ENCODE results near the gene KBTBD2.
"Not testable (repeated sequence)": the region's sequence is repeated elsewhere in the genome, so short reads cannot be mapped to it uniquely, and the experiment has no call there.

The KBTBD2 gene

DNA sequence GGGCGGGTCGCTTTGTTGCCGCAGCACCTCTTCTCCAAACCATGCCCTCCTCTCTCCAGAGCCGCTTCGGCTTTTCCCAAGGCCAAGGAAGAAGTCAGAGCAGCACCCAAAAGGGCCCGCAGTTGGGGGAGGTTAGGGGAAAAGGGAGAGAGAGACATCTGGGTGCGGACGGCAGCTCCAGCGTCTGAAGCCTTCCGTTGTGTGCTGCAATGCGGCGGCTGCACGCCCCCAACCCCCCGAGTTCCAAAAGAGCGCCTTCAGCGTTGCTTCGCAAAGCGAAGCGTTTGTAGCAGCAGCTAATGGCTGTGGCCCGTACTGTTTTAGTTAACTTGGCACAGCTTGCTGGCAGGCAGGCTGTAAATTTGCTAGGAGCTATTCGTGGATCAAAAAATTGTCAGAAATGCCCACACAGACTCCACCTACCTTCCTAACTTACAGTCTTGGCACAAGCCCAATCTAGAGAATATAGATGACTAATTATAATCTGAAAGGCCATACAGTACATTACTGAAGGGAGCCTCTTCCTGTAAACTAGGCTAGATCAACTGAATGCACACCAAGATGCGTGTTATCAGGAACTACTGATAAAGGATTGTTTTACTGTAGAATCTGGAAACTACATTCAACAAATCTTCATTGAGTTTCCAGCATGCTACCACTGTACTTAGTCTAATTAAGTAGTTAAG is 1.1 kb upstream of the KBTBD2 start:
- DNase-seq = peak; percentile 23 to 80 (median 52)

DNA sequence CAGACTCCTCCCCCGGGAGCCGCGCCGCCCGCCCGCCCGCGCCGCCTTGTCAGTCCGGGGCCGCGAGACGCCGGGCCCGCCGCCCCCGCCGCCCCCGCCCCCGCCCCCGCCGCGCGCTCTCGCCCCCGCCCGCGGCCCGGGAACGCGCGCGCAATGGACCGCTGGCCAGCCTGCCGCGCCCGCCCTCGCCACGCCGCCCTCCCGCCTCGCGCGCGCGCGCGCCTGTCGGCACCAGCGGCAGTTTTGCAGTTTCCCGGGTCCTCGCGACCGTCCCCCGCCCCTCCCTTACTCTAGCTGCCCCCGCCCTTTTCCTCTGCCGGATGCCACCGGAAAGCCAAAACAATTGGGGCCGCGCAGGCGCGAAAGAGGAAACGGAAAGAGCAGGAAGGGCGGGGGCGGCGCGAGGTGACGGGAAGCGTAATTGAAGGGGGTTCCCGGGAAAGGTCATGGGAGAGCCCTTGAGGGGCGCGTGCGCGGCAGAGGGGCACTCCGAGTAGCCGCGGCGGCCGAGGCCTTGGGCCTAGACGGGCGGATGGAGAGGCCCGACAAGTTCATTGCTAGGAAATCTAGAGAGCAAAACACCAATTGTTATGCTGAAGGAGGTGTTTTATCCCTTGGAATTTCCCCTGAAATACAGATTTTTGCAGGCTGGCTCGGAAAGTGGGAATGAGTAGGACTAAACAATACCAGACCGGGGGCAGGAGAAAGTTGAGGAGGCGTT is 400 bp upstream of the KBTBD2 start:
- DNase-seq = peak; percentile 94 to 98 (median 96)

DNA sequence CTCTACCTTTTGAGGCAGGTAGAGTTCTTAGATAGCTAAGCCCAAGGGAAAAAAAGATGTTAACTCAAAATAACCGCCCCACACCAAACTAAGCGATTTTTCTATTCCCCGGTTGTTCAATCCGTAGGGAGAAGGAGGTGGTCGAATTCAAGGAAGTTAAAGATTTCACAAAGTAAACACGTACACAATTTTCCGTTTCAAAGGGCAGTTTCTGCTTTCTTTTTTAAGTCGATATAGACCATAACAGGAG is 842 bp downstream of the KBTBD2 start:
- no peak for DNase-seq

DNA sequence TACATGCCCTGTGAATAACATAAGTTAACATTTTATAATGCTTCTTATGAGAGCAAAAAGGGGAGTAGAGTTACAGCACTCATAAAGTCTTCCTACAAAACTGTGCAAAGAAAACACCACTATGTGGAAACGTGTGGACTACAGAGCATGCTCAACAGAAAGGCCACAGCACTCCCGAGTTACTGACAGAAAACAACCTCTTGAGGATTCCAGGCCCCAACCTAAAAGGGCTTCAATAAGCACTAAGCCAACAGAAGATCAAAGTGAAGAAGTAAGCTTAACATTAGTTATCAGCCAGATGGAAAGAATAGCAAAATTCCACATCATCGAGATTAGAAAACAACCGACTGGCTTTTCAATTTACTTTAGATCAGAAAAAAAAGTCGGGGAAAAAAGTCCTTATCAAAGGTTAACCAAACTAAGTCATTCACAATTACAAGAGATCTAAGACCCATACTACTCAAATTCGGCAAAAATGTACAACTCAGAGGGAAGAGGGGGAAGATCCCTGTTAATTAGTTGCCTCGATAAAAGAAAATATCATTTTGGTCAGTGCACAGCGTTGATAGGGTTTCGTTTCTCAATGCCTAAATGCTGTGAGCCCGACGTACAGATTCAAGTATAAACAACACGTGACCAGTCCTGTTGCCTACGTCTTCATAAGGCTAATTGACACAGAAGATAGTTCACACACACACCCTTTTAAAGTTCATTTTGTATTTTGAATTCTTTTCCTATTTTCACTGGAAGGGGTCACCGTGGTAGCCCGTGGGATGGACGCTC is 1.4 kb downstream of the KBTBD2 start:
- peak; percentile 22 to 78 (median 48) for DNase-seq

DNA sequence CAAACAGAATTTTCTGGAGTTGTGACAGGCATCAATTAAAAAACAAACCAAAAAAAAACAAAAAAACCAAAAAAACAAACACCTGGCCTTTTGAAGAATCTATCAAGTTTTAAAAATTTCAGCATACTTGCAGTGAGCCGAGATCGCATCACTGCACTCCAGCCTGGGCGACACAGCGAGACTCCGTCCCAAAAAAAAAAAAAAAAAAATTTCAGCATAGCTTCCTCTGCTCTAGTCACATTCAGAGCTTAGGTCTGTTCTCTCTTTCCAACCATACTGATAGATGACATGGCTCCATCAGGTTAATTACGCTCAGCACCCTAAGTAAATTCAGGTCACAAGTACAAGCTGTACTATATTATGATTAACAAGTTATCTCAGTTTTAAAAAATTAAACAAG is 3.1 kb downstream of the KBTBD2 start:
- DNase-seq = no peak

DNA sequence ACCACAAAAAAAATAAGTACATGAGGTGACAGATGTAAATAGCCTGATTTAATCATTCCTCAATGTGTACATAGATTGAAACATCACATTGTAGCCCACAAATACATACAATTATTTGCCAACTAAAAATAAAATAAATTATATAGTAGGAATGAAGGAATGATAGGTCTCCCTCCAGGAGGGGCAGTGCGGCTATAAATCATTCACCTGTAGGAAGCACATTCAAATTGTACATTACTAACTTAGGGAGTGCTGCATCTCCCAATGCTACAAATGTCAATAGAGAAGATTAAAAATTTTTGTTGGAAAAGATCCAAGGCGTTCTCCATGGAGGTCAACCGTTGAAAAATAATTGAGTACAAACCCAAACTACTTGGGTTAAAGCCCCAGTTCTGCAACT is 4.2 kb downstream of the KBTBD2 start:
- DNase-seq = no peak

DNA sequence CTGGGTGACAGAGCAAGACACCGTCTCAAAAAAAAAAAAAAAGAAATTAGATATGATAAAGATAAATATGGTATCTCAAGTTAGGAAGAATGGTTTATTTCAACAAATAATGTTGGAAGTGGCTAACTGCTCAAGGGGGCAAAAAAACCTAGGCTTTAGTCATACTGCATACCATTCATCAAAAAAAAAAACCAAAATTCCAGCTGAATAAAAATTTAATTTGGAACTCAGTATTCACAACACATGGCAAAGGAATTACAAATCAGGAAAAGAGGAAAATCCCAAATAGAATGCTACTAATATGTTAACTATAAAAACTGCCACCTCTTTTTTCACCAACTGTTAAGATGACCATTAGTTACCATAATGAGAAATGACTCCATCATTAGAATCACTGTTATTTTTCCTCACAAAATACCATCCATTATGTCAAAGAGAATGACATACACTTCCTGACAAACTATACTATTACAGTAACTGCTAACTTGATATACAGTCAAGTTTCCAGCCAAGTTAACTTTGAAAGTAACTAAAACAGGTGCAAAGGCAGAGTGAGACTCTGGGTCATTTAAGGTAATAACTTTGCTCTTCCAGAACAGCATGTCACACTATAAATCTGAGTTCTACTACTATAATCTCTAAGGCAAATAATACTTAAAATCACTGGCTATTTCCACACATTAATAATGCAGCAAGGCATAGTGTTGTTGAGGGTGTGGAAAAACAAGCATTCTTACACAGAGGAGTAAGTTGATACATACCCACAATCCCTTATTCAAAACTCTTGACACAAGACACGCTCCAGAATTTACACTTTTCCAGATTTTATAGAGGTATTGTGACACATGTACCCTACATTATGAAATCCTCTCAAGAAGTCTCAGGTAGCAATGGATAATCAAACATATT is 10.2 kb downstream of the KBTBD2 start:
- DNase-seq = no peak

DNA sequence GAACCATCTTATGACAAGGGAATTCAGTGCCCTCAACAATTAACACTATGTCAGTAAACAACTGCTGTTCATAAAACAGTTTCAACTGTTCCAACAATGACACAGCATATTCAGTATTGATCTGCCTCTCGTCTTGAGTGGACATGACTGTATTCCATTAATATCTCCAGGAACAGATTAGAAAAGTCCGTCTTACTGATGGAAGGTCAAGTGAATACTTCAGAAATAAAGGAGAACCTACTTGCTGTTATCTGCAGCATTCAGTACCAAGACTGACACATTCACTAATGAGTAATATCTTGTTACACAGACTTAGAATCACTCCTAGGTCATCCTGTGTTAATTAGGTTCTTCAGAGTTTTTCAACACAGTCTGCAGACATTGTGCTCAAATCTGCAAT is 12.1 kb downstream of the KBTBD2 start:
- DNase-seq = no peak

DNA sequence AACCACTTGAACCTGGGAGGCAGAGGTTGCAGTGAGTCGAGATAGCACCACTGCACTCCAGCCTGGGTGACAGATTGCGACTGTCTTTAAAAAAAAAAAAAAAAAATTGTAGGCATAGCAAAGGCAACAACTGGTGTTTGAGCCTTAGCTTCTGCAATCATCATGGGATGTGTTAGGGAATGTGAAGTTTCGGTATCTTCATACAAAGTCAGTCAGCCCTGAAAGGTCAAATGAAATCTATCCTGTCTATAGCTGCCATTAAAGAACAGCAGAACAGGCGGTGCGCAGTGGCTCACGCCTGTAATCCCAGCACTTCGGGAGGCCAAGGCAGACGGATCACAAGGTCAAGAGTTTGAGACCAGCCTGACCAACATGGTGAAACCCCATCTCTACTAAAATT is 13.5 kb downstream of the KBTBD2 start:
- DNase-seq = not testable (repeated sequence)

DNA sequence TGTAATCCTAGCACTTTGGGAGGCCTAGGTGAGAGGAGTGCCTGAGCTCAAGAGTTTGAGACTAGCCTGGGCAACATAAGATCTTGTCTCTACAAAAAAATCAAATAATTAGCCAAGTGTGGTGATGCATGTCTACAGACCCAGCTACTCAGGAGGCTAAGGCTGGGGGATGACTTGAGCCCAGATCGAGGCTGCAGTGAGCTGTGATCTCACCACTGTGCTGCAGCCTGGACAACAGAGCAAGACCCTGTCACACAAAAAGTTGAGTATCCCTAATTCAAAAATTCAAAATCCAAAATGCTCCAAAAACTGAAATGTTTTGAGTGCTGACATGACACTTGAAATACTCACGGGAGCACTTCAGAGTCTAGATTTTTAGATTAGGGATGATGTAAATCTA is 19.1 kb downstream of the KBTBD2 start:
- no peak for DNase-seq

DNA sequence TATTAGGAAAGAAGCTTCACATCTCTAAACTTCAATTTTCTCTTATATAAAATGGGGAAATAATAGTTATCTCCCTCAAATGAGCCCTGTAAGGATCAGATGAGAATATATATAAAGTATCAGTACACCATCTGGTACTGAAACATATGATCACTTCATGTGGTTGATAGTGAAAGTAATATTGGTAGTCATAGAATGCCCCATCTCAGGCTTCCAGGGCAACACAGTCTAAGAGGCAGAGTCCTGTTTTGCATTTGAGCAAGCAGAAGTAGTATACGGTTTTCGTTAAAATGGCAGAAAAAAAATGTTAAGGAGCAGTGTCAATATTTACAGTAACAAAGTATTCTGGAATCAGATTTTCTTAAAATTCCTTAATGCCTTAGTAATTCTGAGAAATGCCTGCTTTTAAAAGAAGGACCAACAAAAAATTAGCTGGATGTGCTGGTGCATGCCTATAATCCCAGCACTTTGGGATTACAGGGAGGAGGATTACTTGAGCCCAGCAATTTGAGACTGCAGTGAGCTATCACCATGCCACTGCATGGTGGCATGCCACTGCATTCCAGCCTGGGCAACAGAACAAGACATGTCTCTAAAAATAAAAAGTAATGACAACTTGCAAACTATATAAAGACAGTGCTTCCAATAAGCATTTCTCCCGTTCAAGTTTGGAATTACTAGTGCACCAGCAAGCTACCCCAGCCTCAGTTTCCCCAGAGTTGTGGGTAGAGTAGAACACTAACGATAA is 19.8 kb downstream of the KBTBD2 start:
- no peak for DNase-seq

DNA sequence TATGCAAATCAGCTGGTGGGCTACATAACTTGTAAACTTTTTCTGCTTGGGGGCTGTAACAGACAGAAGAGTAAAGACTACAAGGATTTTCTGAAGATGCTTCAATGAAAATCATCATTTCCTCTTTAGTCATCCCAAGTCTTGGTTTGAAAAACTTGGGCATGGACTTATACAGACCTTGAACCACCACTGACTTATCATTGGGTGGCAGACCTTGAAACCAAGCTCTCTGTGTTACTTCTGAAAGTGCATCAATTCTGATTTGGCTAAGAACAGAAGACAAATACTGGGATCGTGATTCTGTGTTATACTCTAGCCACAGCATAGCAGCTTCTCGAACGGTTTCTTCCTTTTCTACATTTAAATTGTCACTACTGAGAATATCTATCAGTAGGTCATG is 21.3 kb downstream of the KBTBD2 start:
- DNase-seq = no peak

DNA sequence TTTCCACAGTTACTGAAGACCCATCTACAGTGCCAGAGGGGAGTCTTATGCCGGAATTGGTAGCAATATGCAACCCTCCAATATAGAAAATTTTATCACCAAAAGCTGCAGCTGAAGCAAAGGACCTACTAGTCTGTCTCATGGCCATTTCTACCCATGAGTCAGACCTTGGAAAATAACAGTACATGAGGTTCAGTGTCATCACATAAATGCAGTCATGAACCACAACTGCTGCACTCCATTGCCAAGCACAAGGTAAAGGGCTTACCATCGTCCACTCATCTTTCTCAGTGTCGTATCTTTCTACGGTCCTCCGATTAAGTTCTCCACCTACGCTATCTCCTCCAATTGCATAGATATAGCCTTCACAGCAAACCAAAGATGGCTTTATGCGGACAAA is 21.8 kb downstream of the KBTBD2 start:
- DNase-seq = no peak

DNA sequence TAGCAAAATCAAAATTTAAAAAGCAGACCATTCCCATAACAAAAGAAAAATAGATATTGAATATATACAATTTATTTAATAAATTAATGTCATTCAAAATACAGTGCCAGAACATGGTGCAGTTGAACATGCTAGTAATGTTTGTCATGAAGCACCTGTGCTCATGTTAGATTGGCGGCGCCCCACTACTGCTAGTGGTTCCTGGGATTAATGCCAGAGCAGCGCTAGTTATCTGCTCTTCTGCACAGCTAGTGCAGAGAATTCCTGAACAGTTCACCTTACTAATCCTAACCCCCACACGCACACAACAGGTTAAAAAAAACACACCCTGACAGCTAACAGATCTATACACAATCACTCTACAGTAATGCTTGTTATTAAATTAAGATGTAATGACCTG is 23.4 kb downstream of the KBTBD2 start:
- DNase-seq = no peak

DNA sequence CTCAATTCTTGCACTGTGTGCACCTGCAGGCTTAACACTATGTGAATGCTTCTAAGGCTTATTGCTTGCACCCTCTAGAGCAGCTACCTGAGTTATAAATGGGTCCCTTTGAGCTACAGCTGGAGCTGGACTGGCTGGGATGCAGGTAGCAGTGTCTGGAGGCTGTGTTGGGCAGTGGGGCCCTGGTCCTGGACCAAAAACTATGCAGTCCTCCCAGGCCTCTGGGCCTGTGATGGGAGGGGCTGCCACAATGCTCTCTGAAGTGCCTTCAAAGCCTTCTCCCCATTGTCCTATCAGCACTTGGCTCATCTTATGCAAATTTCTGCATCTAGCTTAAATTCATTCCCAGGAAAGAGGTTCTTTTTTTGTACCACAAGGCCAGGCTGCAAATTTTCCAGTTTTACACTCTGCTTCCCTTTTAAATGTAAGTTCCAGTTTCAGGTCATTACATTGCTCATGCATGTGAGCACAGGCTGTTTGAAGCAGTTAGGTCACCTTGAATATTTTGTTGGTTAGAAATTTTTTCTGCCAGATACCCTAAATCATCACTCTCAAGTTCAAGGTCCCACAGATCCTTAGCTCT is 26.0 kb downstream of the KBTBD2 start:
- DNase-seq = no peak

DNA sequence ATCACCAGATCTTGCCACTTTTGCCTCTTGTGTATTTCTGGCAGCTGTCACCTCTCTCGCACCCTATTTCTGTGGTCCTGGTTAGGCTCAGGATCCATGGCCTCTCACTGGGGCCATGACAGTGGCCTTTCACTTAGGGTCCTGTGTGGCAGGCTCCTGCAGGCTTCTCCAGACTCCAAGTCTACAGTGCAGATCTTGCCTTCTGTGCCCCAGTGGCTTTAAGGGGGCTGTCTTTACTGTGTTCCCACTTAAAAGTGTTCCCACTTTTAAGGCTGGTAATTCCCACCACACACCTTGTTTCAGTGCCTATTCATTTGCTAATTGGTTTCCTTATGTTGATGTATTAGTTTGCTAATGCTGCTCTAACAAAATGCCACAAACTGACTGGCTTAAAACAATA is 27.7 kb downstream of the KBTBD2 start:
- not testable (repeated sequence) for DNase-seq

DNA sequence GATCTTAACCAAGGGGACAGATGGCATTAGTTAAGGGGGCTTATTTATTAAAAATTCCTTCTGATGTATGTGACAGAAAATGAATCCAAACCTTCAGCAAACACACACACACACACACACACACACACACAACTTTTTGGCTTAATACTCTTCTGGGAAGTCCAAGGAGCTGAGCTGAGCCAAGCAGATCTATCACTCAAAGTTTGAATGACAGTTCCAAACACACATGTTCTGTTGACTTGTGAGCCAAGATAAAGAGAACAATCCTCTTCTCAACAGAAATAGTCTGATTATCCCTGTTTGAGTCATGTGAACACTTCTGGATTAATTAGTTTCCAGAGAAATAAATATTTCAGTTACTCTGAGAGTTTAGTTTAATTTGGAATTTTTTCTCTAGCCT is 31.5 kb downstream of the KBTBD2 start:
- no peak for DNase-seq

DNA sequence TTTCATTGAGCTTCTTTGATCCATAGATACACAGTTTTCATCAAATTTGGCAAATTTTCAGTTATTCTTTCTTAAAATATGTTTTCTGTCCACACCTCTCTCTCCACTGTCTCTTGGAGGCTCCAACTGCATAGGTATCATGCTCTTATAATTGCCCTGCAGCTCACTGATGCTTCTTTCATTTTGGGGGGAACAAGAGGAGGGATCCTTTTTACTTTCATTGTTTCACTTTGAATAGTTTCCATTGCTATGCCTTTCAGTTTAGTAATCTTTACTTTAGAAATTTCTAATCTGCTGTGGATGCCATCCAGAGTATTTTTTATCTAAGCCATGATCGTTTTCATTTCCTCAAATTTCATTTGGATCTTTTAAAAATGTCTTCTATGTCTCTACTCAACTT is 32.9 kb downstream of the KBTBD2 start:
- no peak for DNase-seq

DNA sequence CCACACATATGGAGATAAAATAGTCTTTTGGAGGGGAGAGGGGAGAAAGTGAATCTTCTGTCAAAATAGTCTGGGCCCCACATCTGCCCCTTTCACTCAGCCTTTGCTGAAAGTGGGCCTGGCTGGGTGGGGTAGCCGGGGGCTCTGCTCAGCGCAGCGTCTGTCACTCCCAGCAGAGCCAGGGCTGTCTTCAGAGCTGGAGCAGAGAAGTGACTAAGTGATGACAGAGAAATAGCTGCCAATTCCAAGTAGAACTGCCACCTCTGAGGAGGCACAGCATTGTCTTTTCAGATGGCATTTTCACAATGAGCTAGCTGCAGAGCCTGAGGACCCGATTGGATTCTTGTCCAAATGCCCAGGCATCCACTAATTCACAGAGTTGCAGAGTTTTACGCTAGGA is 34.5 kb downstream of the KBTBD2 start:
- not testable (repeated sequence) for DNase-seq

DNA sequence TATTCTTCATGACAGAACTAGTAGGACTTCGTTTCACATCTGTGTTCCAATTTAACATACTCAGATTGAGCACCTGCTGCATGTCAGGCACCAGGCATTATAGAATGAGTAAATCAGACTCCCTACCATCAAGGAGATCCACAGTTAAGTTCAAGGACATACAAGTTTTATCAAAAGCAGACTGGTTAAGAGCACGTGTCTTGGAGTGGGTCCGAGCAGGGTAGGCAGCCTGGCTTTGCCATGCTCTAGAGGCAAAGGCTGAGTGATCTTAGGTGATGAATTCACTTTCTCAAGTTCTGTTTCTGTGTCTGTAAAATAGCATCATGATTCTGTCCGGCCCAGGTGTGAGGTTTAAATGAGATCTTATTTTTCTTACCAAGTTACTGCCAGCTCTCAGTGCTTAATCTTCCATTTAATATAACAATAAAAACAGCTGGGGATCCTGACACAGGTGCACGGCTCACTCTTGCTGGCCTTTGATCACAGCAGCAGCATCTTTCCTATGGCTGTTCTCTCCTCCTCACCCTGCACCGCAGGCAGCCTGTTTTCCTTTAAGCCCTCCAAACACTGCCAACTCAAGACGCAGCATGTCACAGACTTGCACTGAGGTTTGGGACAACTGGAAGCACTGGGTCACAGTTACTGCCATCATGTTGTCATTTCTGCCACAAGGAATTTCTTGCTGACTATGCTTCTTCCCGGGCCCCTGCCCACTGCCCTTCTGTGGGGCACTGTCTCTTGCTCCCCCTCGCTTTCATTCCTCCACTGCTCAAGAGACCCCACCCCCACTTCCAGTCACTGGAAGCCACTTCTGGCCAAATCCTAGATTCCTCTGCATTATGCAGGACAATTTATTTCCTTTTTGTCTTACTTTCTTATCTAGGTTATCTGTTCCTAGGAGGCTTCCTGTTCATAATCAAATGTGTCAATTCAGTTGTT is 35.5 kb downstream of the KBTBD2 start:
- not testable (repeated sequence) for DNase-seq

DNA sequence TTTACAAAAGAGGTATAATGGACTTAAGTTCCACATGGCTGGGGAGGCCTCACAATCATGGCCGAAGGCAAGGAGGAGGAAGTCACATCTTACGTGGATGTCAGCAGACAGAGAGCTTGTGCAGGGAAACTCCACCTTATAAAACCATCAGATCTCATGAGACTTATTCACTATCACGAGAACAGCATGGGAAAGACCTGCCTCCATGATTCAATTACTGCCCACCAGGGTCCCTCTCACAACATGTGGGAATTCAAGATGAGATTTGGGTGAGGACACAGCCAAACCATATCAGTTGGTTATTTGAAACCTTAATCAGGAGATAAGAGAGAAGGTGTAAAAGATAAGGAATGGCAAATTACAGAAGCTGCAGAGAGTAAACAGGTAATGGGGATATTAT is 40.9 kb downstream of the KBTBD2 start:
- not testable (repeated sequence) for DNase-seq

All from stimulated activated naive CD4-positive, alpha-beta T cell (primary cell).